ENCODE measurements around the gene DYNLRB1.
A peak's percentile ranks its signal among the peaks of the same experiment; 100 is the strongest.

DNA sequence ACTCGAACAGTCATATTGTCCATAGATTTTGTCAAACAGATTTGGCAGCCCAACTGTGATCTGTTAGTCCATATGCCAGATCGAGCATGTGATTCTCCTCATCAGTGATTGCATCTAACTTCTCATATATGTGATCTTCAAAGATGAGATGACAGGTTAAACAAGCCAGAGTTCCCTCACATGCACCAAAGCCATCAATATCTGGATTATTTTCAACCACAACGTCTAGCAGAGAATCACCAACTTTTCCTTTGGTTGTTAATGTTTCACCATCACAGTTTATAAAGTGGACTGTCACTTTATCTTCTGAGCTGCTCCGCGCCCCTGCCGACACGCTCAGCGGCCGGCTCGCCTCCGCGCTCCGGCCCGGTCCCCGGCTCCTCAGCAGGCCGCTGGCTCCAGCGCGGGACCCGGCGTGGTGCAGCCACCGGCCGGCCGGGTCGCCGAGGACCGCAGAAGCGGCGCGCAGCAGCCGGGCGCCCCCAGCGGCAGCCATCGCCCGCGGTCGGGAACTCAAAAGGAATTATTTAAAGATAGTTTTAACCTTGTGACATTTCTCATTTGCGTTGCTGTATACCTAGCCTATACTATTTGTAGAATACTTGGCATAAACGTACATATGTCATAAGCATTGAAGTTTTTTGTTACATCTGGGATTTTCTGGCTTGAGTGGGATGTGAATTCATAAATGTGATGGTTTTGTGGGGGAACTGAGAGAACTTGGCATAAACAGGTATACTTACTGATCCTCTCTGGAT is 40.1 kb upstream of the DYNLRB1 start:
- no peak for TF ChIP-seq REST (IDR thresholded peaks at IDR 0.05)
- TF ChIP-seq, protein P1, sequence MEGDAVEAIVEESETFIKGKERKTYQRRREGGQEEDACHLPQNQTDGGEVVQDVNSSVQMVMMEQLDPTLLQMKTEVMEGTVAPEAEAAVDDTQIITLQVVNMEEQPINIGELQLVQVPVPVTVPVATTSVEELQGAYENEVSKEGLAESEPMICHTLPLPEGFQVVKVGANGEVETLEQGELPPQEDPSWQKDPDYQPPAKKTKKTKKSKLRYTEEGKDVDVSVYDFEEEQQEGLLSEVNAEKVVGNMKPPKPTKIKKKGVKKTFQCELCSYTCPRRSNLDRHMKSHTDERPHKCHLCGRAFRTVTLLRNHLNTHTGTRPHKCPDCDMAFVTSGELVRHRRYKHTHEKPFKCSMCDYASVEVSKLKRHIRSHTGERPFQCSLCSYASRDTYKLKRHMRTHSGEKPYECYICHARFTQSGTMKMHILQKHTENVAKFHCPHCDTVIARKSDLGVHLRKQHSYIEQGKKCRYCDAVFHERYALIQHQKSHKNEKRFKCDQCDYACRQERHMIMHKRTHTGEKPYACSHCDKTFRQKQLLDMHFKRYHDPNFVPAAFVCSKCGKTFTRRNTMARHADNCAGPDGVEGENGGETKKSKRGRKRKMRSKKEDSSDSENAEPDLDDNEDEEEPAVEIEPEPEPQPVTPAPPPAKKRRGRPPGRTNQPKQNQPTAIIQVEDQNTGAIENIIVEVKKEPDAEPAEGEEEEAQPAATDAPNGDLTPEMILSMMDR (IDR thresholded peaks at IDR 0.05; ENCODE audit: low read depth, low read length, missing input control): peak; percentile 61
- TF ChIP-seq, protein P2, sequence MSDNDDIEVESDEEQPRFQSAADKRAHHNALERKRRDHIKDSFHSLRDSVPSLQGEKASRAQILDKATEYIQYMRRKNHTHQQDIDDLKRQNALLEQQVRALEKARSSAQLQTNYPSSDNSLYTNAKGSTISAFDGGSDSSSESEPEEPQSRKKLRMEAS (IDR thresholded peaks at IDR 0.05): no peak
- no peak for TF ChIP-seq YY1 (IDR thresholded peaks at IDR 0.05)
- TF ChIP-seq FOXA1 (IDR thresholded peaks at IDR 0.05): no peak
- TF ChIP-seq JUND (IDR thresholded peaks at IDR 0.05): no peak
